HG03045 (cell line): Measurements from ENCODE around the gene ECHDC3.

Experiments
- ATAC-seq: cut with Tn5 transposase; IDR thresholded peaks from one replicate; pipeline ENCODE4 v1.9.1; 2021; ENCODE audit warnings: mild to moderate bottlenecking, moderate library complexity; ENCODE audit not compliant: unreplicated experiment

The ECHDC3 gene

GRCh38 chr10:11775412-11775811 is 33.2 kb downstream of the ECHDC3 start:
- no peak for ATAC-seq

DNA sequence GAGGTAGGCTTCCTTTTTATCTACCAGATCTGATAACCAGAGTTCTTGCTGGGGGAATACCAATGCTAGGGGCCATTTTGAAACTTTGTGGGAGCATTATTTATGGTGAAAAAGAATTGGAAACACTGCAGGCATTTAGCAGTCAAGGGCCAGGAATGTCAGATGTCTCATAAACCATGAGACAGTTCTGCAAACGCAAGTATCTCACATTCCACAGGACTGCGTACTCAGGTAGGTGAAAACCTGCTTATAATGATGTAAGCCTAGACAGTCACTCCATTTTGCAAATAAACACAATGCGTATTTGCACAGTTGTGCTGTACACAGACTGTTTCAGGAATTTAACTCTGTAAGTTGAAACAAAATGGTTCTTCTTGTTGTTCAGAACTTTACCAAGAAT is 33.9 kb downstream of the ECHDC3 start:
- no peak for ATAC-seq

- no peak for ATAC-seq
These were observed 38.9 kb downstream of the ECHDC3 start for GRCh38 chr10:11781114-11781513.

DNA sequence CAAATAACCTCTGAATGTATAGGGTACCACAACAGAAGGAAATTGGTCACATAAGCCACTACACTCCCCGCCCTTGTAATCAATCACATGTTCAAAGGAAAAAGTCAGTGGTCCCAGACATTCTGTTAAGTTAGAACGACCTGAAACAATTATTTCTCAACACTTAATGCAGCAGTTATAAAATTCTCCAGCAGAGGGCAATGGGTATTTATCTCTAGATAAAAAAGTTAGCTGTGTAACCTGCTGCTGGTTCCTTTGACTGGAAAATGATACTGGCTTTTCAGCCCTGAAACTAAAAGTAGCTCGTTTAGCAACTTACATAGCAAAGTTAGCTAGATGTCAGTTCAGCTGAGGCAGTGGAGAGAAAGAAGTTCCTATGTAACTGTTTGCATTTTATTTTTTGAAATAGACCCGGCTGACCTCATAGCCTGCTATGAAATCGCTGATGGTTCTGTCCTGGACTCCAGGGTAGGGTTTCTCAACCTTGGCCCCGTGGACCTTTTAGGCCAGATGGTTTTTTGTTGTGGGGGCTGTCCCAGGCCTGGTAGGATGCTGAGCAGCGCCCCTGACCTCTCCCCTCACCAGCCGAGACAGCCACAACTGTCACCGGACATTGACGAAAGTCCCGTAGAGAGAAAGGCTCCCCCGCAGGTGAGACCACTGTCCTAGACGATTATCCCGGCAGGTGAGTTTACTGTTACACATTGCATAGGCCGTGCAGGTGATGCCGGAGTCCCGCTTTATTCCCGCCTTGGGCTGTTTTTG is 40.8 kb downstream of the ECHDC3 start:
- no peak for ATAC-seq

DNA sequence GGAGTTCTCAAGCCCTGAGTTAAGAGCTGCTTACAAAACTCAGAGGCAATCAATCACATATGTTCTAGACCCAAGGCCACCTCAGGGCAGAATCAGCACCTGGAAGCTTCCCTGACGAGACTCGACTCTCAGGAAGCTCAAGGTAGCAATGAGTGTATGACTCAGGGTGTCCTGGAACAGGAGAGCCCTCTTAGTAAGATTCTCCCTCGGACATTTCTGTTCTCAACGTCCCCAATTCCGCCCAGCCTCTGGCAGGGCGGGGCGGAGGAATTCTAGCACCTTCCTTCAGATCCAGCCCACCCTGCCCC is 41.3 kb downstream of the ECHDC3 start:
- no peak for ATAC-seq

DNA sequence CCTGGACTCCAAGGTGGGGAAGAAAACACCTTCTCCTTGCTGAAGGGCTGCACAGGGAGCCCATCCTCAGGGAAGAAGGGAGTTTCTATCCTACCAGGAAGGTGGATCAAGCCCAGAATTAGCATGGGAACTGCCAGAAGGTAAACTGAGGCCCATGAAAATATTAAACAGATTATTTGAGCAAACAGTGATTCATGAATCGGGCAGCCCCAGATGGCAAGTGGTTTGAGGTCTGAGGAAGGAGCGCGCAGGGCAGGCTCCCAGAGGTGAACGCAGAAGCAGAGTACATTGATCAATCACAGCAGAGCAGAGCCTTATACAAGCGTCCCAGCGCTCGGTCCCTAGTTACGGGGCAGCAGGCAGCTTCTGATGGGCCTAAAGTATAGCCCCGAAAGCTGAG is 45.2 kb downstream of the ECHDC3 start:
- ATAC-seq = no peak

DNA sequence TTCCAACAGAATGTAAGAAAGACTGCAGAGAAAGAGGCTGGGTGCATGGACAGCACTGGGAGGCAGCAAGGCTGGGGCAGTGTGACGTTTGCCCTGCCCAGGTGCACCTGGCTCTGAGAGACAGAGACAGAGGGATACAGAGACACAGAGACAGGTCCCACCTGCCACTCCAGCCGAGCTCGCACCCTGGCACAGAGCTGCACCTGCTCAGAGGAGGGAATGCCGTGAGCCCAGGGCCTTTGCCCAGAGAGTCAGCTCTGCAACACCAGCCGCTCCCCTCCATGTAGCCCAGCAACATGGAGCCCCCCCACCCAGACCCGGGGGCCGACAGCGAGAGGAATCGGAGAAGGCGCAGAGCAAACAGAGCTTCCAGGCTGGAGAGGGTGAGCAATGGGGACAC is 45.7 kb downstream of the ECHDC3 start:
- no peak for ATAC-seq

DNA sequence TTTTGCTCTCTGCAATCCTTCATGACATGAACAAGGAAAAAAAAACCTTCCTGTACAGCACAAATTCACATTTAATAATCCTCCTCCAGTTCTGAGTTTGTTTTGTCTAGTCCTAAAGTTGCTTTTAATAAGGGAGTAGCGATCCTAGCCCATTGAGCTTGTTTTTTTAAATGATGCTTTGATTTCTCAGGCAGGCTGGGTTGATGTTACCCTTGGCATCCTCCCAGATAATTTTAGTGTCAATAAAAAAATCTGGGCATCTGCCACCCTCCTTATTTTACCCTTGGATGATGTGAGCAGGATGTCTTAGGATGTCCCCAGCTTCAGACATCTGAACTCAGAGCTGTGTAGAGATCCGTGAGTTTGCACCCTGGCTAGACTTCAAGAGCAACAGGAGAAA is 47.1 kb downstream of the ECHDC3 start:
- ATAC-seq = no peak

DNA sequence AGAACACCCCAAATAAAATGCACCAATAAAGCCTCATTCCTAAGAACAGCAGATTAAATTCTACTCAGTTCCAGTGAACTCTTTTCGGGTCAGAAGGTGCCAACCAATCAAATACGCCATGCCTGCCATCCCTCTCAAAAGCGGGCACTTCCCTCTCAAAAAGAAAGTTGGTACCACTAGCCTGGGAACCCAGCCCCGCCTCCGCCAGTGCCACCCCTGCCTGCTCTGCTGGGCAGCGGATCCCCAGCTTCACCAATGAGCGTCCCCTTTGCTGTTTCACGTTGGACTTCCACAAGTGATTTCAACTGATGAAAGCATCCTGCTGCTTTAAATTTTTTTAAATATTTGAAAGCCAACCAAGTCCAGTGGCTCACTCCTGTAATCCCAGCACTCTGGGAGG is 47.8 kb downstream of the ECHDC3 start:
- no peak for ATAC-seq

- ATAC-seq = no peak
These were observed 51.7 kb downstream of the ECHDC3 start for GRCh38 chr10:11793762-11794479.

DNA sequence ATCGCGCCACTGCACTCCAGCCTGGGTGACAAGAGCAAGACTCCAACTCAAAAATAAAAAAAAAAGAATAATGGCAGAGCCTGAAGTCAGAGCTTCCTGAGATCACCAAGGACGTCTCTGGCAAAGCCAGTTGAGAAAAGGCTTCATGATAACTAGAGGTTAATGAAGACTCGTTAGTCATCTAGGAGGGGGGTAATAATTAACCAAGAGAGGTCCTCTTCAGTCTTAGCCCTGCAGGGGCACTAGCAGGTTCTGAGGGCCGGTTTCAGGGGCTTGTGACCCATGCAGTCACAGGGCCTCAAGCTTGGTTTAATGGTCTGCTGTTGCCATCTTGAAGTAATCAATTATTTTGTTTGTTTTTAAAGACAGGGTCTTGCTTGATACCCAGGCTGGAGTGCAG is 52.4 kb downstream of the ECHDC3 start:
- ATAC-seq = no peak

GRCh38 chr10:11795101-11795920 is 53.1 kb downstream of the ECHDC3 start:
- no peak for ATAC-seq

DNA sequence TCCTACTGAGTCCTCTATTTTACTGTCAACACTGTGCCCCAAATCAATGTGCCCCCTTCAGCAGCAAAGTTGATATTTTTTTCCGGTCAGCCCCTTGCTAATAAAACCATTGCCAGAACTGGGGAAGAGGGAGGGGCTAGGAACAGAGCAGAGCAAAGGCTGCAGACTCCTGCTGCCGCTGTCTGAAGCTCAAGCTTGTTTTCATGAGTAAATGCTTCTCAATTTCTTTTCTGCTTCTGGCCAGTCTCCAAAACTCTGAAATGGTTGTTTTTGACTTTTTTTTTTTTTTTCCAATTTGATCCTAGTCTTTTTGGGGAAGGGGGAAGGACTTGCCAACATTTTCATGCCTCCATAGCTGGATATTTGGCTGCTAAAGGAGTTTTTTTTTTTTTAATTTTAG is 54.3 kb downstream of the ECHDC3 start:
- ATAC-seq = no peak

DNA sequence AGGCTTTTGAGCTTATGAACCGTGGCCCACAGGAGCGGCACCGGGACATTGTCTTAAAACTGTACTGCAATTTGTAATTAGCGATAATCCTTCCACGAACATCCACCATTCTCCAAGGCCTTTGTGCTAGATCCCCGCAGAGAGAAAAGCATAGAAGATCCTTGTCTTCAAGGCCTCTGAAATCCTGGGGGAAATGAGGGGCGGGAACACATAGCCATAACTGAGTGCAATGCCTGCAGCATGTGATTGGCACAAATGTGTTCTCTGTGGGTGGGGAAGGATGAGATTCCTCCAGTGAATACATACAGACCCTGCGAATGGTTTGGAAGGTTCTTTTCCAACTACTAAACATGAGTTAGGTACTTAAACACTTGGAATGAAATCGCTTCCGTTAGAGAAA is 55.1 kb downstream of the ECHDC3 start:
- no peak for ATAC-seq

- no peak for ATAC-seq
These were observed 55.9 kb downstream of the ECHDC3 start for GRCh38 chr10:11797847-11798633.

DNA sequence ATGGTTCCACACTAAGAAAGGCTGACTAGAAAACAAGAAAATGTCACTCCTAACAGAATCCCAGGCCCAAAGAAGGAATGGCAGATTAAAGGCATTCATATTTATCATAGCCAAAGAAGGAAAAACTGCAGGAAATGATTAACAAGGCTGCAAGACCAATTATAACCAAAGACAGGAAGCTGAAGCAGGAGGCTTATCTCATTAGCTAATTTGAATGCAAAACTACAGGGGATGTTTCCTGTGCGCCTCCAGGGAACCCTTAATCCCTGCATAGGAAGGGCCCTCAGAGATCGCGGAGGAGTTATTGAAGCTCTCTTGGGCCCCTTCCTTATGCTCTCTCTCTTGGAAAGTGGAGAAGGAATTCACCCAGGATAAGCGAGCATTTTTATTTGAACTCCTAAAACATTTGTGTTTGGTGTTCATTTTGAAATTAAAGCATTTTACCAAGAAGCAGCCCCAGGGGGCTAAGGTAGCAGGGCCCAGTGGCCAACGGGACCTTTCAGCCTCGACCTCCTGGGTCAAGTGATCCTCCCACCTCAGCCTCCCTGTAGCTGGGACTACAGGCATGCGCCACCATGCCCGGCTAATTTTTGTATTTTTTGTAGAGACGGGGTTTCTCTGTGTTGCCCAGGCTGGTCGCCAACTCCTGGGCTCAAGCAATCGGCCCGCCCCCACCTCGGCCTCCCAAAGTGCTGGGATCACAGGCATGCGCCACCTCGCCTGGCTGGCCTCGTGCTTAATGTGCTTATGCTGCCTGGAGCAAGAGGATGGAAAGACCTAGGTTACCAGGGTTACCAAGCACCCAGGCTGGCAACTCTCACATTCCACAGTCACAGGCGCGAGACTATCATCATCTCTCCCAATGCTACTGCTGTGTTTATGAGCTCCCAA is 56.9 kb downstream of the ECHDC3 start:
- ATAC-seq = no peak

GRCh38 chr10:11799736-11800080 is 57.5 kb downstream of the ECHDC3 start:
- ATAC-seq = no peak

GRCh38 chr10:11804336-11804735 is 62.2 kb downstream of the ECHDC3 start:
- no peak for ATAC-seq

DNA sequence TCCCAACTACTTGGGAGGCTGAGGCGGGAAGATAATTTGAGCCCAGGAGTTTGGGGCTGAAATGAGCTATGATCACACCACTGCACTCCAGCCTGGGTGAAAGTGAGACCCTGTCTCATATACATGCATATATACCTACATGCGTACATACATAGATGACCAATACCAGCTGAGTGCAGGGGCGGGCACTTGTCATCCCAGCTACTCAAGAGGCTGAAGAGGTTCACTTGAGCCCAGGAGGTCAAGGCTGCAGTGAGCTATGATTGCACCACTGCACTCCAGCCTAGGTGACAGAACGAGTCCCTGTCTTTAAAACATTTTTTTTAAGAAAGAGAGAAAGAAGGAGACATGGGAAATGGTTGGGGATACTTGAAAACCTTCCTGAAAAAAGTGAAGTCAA is 63.6 kb downstream of the ECHDC3 start:
- no peak for ATAC-seq

DNA sequence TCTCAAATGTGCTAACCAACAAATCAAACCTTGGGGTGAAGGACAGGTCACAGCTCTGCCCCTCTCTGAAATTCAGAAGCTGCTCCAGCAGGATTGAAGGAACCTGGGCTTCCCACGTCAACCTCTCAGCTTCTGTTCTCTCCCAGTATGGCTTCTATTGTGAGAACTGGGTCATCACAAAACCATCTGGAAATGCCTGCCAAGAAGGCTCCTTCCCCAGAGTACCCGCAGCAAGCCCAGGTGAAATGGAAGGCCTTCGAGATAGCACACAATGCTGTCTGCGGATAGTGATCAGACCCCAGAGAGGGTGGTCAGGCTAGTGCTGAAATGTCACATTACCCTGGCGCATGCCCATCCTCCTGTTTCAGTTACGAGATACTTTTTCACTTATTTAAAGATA is 64.5 kb downstream of the ECHDC3 start:
- no peak for ATAC-seq
